GM10266 (cell line): ENCODE data around the gene FBRS.
"Not testable (repeated sequence)": the region's sequence is repeated elsewhere in the genome, so short reads cannot be mapped to it uniquely, and the experiment has no call there.

Source experiments
- DNase-seq: peaks from one replicate; pipeline ENCODE4 v3.0.0; 2012; ENCODE audit errors: extremely low spot score
- TF ChIP-seq, protein P1 (sequence below): IDR thresholded peaks from 2 replicates; pipeline ENCODE4 v1.5.1; 2012; ENCODE audit warnings: mild to moderate bottlenecking, low read depth; ENCODE audit not compliant: control insufficient read depth, insufficient read depth; ENCODE audit errors: missing control alignments

Gene FBRS

DNA sequence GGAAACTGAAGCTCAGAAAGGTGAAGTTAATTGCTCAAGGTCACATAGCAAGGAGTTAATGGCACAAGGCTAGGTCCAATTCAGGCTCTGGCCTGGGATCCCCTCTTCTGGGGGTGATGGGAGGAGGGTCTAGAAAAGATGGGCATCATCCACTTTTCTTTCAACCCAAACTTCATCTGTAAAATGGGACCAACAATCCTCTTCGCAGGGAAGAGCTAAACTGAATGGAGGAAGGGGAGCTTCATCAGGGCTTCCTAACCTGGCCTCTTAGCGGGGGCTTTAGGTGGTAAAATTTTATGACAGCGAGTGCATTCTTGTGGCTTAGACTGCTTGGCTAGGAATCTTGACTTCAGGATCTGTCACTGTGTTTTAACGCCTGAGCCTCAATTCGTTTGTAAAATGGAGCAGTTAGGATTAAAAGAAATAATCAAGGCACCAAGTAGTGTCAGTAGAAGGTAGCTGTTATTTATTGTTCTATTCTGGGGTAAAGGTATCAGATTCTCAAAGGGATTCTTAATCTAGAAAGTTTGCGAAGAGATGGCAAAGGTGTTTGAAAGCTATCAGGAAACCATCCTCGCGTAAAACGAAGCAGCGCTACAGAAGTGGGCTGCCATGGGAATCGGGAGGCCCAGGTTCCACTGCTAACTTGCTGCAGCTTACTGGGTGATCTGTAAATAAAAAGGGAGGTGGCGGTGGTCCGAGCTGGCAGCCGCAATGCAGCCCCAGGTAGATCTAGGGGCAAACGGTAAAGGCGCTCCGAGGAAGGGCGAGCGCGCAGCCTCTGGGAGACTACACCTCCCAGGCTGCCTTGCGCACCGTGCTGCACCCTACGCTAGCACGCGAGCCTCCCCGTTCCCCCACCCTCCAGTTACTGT lies 39.3 kb downstream of the FBRS start:
- peak; percentile 95 for DNase-seq

DNA sequence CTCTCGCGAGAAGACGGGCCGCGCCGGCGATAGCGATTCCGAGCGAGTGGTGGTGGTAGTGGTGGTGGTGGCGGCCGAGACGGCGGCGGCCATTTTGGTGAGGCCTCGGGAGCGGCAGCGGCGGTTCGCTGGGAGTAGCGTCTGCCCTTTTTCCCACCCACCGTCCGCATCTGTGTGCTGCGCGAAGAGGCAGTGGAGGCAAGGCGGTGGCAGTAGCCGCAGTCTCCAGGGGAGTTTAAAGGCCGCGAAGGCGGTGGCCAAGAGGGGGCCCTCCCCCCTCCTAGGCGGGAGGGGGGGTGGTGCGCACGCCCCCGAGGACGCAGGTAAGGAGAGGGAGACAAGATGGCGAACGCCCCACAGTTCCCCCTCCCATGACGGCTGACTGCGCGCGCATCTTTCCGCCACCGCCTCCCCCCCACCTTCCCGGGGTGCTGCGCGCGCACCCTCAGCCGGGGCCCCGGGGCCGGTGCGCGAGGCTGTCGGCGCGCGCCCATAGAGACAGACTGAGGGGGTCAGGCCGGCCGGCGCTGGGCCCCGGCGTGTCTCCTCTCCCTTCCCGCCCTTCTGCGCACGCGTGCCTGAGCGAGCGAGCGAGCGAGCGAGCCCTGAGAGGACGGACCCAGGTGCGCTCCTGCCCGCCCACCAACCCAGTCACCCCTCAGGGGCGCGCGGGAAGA lies 40.0 kb downstream of the FBRS start:
- DNase-seq = peak; percentile 99
- TF ChIP-seq, protein P1, sequence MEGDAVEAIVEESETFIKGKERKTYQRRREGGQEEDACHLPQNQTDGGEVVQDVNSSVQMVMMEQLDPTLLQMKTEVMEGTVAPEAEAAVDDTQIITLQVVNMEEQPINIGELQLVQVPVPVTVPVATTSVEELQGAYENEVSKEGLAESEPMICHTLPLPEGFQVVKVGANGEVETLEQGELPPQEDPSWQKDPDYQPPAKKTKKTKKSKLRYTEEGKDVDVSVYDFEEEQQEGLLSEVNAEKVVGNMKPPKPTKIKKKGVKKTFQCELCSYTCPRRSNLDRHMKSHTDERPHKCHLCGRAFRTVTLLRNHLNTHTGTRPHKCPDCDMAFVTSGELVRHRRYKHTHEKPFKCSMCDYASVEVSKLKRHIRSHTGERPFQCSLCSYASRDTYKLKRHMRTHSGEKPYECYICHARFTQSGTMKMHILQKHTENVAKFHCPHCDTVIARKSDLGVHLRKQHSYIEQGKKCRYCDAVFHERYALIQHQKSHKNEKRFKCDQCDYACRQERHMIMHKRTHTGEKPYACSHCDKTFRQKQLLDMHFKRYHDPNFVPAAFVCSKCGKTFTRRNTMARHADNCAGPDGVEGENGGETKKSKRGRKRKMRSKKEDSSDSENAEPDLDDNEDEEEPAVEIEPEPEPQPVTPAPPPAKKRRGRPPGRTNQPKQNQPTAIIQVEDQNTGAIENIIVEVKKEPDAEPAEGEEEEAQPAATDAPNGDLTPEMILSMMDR = no peak

More for the DNA sequence above, 39.3 kb downstream of the FBRS start:
- TF ChIP-seq, protein P1 = no peak

DNA sequence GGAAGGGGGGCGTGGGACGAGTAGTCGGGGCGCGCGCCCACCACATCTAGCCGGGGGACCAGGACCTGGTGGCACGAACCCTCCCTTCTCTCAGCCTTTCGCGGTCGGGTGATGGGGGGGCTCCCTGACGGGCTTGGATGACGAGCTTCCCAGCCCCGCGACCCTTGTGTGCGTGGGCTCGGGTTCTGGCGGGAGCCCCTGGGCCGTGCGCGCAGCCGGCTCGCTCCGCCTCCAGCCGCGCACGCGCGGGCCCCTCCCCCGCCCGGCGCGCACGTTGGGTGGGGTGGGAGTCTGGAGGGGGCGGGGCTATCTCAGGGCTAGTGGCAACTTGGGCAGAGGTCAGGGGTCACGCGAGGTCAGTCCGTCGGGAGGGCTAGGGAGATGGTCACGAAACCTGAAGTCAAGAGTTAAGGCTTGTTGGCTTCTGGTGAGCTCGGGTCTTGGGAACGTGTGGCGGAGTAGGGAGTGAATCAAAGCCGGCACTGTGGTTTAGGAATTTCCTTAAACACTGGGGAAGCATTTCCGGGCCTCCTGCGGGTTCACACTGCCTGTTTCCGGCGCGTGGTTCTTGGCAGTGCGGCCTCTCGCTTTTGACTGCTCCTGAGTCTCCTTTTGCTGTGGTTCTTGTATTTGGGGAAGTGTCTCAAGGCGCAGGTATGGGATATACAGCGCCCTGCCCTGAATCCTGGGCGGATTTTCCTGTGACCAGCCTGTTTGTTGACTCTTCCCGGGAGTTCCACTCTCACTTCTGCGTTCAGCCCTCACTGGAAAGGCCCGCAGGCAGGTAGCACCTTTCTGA lies 40.8 kb downstream of the FBRS start, which contains the start of gene SRCAP:
SRCAP (plus strand) TSS at position 356 of the 799 bp plus-strand sequence. CDS start 1,654 bp downstream, outside the sequence.
- DNase-seq = peak; percentile 96

DNA sequence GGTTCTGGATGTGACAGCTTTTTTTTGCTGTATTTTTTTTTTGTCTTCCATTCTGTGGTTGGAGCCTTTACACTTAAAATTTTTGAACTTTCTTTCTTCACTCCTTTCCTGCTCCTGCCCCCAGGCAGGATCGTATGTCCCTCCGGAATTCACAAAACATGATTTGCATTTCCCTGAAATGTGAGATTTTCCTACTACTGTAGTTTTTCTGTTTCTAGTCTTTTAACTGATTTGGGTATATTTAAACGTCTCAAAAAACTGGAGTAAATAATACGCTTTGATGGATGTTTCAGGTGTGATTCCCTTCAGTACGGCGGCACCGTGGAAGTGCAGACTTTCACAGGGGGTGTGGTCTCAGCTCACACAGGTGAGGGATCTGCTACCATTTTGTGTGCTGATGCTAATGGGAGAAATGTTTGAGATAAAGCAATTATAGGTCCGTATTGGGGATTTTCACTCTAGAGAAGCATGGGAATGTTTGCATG lies 41.4 kb downstream of the FBRS start:
- DNase-seq = no peak
- TF ChIP-seq, protein P1 = no peak

More for the DNA sequence above, 40.8 kb downstream of the FBRS start, which contains the start of gene SRCAP:
- TF ChIP-seq, protein P1 = no peak

DNA sequence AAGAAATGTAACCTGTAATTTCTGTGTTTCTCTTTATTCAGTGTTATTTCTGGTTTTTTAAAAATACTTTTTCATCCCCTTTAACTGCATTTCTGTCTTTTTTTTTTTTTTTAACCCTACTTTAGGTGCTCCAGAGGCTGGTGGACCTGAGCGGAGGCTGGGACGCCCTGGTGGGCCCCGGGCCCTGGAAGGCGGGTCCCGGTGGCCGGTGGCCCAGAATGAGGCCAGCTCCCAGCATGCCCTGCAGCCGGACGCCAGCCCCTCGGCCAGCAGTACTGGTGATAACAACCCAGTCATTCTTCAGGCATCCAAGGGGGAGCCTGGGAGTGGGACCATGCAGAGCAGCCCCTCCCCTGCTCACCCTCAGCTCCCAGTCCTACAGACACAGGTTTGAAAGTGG lies 42.3 kb downstream of the FBRS start:
- TF ChIP-seq, protein P1 = no peak
- DNase-seq = no peak

DNA sequence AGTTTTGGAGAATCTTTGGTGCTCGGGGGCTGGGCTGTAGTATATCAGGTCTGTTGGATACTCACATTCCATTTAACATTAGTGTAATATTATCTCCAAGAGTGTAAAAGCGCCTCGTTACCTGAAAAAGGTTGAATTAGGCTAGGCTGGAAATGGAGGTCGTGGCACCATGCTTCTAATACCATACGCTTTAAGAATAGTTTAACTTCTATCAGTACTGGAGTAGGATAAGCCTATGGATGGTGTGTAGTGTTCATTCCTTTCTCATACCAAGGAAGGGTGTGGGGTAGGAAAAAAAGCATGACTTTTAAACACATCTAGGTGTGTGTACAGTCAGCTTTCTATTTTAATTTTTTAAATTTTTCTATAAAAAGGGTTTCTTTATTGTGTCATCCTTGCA lies 42.7 kb downstream of the FBRS start:
- TF ChIP-seq, protein P1 = no peak
- DNase-seq = no peak

DNA sequence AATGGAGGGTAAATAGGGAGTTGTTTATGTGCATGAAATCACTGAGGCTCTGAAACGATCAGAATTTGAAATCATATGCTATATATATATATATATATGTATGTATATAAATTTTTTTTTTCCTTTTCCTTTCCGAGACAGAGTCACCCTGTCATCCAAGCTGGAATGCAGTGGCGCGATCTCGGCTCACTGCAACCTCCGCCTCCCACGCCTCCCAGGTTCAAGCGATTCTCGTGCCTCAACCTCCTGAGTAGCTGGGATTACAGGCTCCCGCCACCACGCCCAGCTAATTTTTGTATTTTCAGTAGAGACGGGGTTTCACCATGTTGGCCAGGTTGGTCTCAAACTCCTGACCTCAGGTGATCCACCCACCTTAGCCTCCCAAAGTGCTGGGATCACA lies 44.8 kb downstream of the FBRS start:
- DNase-seq = not testable (repeated sequence)
